NOMO-1 (cell line): ENCODE data around the gene NID1.
"Not testable (repeated sequence)": the region's sequence is repeated elsewhere in the genome, so short reads cannot be mapped to it uniquely, and the experiment has no call there.

Experiments
- DNase-seq, 2 experiments: peaks; one replicate each; lab custom pipeline; 2025; ENCODE audit not compliant: unreplicated experiment in 2 of 2; lab: John Stamatoyannopoulos, UW

NID1 gene

DNA sequence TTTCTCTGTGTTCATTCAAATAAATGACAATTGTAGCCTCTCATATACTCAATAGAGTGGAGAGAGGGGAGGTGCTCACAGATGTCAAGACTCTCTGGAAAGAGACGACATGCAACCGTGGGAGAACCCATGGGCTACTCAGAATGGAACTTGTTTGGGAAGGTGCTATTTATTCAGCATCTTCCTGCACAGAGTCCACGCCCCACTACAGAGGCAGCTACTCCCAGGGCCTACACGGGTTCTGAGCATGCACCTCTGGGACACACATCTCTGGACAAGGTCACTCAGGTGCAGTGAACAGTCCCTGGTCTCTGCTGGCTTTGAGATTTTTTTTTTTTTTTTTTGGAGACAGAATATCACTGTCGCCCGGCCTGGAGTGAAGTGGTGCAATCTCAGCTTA lies 64.1 kb downstream of the NID1 start:
- no peak for DNase-seq

DNA sequence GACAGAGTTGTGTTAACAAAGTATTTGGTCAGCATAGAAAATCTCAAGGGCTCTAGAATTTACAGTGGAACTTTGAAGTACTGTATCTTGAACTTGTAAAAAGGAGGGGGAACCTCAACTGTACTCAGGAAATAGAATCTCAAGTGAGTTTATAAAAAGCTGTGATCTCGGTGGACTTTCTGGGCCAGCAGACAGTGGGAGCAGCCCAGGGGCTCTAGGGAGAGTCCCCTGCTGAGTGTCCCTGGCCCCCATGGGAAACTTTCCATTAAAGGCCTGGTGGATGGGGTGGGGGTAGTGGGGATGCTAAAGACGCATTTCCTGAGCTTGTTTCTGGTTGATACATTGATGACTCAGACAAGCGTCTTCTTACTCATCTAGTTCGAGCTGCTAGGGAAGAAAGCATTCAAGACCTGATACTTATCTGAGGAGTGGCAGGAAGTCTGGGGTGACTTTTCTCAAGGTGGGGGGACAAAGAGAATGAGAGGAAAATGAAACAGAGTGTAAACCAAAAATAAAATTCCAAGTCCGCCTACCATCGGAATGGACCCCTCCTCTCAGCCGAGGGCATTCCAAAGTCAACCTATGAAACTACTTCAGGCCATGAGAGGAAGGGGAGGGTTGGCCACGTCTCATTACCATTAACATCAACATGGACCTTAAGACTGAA lies 65.5 kb downstream of the NID1 start:
- DNase-seq: peak in 1 of 2 experiments; percentile 43

DNA sequence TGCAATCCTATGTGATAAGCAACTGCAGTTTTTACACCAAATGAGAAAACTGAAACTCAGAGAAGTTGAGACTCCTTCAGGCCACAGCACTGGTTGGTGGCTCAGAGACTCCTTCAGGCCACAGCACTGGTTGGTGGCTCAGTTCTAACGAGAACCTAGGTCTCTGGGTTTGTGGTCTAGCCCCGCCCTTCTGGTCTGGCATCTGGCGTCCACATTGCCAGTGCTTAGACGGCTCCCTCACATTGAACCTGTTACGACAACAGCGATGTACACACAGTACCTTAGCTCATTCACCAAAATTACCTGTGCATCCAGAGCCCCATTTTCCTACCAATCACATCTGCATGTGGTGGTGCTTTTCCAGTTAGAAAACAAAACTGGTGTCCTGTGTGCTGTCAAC lies 66.1 kb downstream of the NID1 start:
- peak in 1 of 2 experiments; percentile 3 for DNase-seq

DNA sequence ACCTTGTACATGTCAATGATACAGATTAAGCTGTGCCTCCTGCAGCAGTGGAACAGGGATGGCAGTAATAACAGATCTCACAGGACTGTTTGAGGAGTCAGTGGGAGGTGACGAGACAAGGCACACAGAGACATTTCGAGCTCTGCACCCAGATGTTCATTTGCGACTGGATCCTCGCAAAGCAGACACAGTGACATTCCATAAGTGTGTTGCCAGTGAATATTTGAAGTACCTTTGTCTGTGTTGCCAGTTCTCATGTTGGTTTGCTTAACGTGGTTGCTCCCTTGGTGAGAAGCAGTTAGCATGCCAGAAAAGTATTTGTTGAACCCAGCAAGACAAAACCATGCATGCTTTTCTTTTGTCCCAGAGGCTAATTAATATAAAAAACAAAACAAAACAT lies 67.0 kb downstream of the NID1 start:
- DNase-seq: no peak

DNA sequence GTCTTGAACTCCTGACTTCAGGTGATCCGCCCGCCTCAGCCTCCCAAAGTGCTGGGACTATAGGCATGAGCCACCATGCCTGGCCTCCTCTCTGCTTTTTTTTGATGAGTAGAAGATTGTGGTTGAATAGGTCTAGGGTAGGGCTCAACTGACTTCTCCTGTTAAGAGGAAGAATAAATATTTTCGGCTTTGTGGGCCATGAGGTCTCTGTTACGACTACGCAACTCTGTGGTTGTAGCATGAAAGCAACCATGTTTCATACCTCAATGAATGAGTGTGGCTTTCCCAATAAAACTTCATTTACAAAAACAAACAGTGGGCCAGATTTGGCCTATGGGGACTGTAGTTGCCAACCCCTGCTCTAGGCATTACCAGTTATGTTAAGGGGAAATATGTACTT lies 67.8 kb downstream of the NID1 start:
- DNase-seq: peak; percentile 56 to 90

DNA sequence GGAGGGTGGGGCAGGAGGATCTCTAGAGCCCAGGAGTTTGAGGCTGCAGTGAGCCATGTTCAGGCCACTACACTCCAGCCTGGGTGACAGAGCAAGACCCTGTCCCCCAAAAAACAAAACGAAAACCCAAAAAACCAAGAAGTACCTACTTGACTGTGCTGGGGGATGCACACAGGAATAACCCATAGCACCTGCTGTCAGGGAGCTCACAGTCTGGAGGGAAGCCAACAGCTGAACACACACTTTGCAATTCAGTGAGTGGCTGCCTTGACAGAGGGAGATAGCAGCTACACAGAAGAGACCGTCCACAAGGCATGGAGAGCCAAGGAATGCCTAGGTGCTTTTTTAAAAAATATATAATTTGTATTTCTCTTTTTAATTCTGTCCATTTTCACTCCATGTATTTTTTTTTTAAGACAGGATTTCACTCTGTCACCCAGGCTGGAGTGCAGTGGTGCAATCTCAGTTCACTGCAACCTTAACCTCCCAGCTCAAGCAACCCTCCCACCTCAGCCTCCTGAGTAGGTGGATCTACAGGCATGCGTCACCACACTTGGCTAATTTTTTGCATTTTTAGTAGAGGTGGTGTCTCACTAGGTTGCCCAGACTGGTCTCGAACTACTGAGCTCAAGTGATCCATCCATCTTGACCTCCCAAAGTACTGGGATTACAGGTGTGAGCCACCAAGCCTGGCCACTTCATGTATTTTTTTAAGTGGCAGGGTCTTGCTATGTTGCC lies 68.7 kb downstream of the NID1 start:
- no peak for DNase-seq

DNA sequence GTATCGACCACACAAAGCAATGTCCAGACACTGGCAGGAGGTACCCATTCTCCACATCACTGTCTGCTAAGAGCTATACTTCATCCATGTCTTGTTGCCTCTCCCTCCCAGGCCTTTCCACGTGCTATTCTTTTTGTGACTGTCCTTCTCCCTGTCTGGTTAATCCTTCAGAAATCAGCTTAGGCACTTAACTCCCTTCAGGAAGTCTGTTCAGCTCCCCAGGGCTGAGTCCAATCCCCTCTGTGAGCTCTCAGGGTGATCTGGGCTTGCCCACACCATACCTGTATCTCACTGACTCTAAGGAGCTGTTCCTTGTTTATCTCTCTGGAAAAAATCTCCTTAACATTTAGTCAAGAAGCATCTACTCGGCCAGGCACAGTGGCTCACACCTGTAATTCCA lies 69.4 kb downstream of the NID1 start:
- DNase-seq: no peak

DNA sequence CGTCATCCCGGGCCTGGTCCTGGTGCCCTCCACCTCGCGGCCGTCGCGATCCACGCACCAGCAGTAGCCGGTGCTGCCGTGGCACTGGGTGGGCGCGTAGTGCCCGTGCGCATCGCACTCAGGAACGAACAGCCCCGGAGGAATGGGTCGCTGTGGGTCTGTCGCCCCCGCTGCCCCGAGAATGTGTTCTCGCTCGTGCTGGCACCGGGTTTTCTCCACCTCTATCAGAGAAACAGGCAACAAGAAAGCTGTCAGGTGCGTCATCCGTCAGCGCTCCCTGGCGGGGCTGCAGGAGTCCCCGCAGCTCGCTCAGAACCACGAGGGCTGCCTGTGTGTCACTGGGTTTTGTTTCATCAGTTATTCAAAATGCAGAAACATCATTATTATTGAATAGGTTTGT lies 71.2 kb downstream of the NID1 start:
- DNase-seq: no peak

DNA sequence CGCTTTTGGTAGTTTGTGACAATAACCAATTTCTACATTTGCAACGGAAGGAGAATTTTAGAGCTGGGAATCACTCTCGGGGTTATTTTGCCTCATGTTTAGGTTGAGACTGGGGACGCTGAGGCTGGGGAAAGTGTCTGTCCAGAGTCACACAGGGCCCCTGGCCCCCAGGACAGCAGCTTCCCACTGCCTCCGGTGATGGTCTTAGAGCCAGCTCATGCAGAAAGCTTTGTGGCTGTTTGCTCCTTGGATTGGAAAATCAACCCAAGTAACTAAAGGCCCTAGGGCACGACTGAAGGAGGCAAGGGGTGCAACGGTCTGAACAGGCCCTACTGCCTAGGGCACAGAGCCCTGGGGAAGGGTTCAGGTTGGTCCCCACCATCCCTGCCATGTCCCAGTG lies 72.0 kb downstream of the NID1 start:
- no peak for DNase-seq

DNA sequence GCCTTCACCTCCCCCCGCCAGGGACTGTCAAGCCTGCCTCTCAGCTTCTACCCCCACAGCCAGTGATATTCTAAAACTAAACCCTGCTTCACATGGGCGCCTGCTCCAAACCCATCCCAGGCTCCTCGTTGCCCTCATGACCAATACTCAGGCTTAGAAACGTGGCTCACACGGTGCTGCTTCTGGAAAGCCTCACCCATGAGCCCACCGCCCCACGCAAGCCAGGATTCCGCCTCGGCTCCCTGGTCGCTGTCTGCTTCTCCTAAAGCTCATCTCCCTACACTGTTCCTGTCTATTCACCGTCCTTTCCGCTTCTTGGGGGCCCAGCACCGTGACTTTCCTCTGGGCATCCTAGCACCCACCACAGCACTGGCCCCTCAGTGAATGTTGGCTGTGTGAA lies 72.5 kb downstream of the NID1 start:
- DNase-seq: no peak

DNA sequence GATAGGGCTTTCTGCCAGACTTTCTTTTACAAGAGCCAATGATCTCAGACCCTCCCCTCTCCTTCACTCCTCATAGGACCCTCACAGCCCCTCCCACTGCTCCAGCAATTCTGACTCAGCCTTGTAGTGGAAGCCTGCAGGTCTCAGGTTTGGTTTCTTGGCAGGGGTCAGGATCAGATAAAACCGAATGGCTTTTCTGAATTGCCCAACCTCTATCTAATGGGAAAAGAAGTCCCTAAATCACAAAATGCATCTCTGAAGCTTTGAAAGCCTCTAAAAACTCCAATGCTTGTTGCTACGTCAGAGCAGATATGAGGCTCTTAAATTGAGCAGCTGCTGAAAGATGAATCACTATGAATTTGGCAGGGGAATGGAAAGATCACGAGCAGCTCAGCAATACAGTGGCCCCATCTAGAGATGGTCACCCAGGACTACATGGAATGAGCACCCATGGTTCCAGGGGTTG lies 74.5 kb downstream of the NID1 start:
- DNase-seq: no peak

DNA sequence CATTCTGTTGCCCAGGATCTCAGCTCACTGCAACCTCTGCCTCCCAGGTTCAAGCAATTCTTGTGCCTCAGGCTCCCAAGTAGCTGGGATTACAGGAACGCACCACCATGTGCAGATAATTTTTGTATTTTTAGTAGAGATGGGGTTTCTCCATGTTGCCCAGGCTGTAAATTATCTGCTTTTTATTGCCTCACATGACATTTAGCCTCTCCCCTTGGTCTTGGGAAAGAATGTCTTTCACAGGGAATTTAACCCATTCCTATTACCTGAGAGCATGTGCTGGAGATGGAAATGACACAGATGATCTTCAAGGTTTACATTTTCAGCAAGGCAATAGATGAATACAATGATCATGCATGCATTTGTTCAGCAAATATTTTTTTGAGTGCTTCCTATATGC lies 75.8 kb downstream of the NID1 start:
- DNase-seq: no peak

DNA sequence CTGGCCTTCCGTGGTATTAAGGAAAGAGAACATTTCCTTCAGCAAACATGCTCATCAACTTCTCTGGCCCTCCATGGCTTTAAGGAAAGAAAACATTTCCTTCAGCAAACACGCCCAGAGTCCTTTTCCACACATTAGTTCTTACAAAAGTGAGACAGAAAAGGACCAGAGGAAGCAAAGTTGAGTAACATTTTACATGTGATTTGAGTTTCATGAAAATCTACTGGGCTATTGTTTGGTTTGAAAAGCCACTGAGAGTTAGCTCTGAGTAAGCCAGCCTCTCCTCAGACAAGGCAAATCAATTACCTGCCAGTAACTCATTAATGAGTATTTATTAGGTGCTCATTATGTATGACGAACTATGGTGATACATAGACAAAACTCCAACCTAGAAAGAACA lies 78.0 kb downstream of the NID1 start:
- DNase-seq: peak in 1 of 2 experiments; percentile 21

DNA sequence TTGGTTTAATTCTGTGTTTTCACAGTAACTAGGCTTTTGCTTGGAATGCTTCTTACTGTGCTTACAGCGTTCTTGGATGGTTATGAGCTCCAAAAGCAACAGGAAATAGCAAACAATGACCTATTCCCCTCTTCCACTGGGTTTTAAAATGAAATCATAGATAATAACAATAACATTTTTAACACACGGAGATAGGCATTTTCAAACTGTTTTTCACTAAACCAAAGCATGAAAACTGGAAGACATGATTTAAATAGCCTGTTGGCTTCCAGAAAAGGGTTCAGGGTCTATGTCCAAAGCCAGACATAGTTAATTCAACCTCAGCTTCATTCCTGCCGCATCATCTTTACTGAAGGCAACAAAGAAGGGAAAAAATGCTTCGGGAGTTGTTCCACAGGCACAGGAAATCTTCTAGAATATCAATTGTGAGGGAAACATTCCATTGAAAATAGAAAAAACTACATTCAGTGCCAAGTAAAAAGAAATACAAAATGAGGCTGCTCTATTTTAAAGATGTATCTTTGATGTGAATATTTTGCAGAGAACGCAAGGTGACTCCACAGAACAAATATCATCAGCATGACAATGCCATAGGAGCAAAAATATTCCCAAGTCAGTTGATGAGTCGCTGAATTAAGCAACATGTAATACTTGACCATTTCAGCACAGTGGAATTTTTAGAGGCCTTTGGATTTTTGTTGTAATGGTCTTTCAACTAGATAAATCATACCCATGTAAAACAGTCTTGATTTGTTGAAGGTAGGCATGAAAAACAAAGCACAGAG lies 80.7 kb downstream of the NID1 start:
- no peak for DNase-seq

DNA sequence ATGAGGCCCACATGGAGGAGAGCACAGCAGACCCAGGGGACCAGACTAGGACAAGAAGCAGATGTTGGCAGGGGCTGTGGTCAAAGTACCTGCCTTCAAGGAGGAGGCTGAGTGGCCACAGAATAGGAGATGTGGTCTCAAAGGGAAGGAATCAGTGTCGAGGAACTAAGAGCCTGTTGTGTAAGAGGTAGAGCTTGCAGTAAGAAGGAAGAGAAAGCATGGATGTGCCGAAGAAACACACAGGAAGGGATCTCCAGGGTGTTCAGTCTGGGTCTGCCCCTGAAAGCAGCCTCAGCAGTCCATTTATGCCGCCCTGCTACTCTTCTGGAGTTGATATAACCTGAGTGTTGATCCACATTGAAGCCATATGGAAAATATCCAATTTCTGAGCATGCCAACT lies 83.9 kb downstream of the NID1 start:
- peak; percentile 79 to 91 for DNase-seq

DNA sequence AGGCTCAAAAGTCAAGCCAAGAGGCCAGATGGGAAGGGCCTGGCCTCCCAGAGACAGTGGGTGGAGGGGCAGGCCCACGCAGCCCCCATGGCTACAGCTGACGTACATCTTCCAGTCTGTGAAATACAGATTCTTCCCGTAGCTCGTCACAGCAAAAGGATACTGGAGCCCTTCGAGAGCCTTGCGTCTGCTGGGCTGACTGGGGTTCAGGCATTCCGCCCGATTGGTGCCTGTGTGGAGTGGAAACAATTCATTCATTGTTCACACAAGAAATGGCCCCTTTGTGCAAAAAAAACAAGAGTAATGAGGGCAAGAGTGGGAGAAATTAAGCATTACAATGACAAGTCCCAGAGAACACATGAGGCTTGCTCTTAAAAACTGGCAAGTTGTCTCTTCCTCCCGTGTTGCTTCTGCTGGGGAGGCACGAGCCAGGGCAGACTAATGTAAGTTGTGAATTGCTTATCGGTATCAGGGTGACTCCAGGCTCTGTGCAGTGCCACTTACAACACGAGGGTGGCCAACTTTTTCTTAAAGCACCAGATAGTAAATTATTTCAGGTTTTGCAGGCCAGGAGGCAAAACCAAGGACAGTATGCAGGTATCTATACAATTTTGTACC lies 85.1 kb downstream of the NID1 start:
- no peak for DNase-seq

DNA sequence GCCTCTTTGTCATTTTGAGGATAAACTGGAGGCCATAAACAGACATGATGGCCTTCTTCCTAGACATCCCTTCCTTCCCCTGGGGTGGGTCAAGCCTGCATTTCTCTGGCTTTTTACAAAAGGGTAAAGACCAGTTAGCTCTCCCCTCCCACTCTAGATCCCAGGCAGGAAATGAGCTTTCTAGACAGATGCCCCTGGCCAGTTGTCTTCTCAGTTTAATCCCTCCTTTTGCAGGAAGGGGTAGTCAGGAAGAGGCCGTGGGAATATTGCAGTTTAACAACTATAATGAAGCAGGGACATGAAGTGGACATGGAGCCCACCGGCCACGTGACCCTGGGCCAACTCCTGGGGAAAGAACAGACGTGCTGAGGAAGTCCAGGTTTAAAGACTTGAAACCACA lies 85.7 kb downstream of the NID1 start:
- no peak for DNase-seq

DNA sequence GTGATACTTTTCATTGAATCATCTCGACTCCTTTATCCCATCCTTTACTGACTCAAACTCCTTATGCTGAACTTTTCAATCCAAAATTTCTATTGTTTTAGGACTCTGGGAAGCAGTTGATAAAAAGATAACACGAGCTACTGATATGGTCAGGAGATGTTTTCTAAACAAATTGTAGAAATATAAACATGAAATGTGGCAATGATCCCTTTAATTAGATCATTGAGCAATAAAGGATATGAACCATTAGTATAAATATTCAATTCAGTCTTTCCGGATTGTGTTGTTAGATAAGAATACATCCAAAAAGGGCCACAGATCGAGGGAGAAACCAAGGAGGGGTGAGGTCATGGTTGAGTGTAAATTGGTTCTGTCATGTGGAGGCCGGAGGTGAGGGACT lies 88.4 kb downstream of the NID1 start:
- DNase-seq: no peak

DNA sequence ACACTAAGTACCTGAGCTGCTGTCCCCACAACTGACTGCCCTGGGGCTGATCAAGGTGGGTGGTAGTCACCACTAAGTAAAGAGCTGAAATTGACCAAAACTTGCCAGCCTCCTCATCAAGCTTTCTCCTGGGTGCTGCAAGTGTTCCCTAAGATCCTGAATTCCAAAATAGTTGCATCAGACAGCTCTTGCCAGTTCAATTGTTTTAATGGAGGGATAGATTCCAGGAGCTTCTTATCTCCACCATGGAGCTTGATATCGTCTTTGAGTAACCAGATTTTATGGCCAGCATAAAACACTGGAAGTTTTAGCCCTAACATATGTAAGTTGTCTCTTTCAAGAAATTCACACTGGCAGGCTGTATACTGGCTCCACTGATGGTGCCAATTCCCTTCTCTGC lies 90.3 kb downstream of the NID1 start:
- DNase-seq: no peak

DNA sequence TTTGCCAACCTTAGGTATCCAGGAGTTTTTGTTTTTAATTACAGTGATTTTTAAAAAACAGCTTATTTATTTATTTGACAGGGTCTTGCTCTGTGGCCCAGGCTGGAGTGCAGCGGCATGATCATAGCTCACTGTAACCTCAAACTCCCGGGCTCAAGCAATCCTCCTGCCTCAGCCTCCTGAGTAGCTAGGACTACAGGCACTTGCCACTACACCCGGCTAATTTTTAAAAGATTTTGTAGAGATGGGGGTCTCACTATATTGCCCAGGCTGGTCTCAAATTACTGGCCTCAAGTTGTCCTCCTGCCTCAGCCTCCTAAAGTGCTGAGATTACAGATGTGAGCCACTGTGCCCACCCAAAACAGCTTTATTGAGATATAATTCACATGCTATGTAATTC lies 92.2 kb downstream of the NID1 start:
- DNase-seq: not testable (repeated sequence)

DNA sequence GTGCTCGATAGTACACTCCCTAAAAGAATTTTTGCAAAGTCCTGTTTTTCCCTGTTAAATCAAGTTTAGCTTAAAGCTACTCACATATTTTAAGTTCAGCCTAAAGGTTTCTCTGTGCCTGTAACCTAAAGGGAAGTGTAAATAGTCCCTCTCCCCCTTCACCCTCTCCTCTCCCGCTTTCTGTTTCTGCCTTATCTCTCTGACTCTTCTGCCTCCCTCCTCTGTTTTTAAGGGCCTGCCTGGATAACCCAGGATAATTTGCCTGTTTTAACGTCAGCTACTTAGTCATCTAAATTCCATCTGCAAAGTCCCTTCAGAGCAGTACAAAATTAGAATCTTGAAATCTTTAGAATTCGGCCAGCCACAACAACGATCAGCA lies 92.6 kb downstream of the NID1 start:
- peak; percentile 49 to 71 for DNase-seq
